CD4-positive, CD25-positive, alpha-beta regulatory T cell (primary cell): ENCODE results near the gene HINT2. TPM values are rescaled to one million over a fixed set of nuclear protein-coding genes. Genes with fewer than 3 reads are reported as not detected.

Source experiments
- ATAC-seq, 2 donors: fragments of 150-1000 bp; cut with Tn5 transposase; one replicate each; pipeline ENCODE4 v1.10.0; 2021; ENCODE audit warnings: low read depth in 2 of 2, moderate number of reproducible peaks in 2 of 2, moderate library complexity in 1 of 2
- DNase-seq, 3 donors: peaks; one replicate each; pipeline versions ENCODE4 v3.0.0 to v3.0.0-alpha.2; 2012 to 2022; ENCODE audit warnings: mixed read lengths in 1 of 3
- H3K27ac ChIP-seq: one replicate; pipeline ENCODE4 v1.7.0; 2013; ENCODE audit warnings: mild to moderate bottlenecking, low read length; ENCODE audit not compliant: insufficient read depth, poor library complexity, severe bottlenecking
- H3K27me3 ChIP-seq: one replicate; pipeline ENCODE4 v1.7.0; 2013; ENCODE audit warnings: low read length; ENCODE audit not compliant: control insufficient read depth, insufficient read depth
- H3K36me3 ChIP-seq: one replicate; pipeline ENCODE4 v1.7.0; 2013; ENCODE audit warnings: mild to moderate bottlenecking, low read length, moderate library complexity; ENCODE audit not compliant: control insufficient read depth, insufficient read depth
- H3K4me1 ChIP-seq: 2 replicates; pipeline ENCODE4 v1.7.0; 2013; ENCODE audit warnings: mild to moderate bottlenecking, low read length; ENCODE audit not compliant: insufficient read depth, control insufficient read depth, poor library complexity, severe bottlenecking
- H3K4me3 ChIP-seq: one replicate; pipeline ENCODE4 v1.7.0; 2013; ENCODE audit warnings: low read depth, mild to moderate bottlenecking, low read length, moderate library complexity
- H3K9me3 ChIP-seq, 2 experiments: 1 replicate in 1 of 2; 2 replicates in 1 of 2; pipeline ENCODE4 v1.7.0; 2013; ENCODE audit warnings: low read length in 2 of 2, mild to moderate bottlenecking in 1 of 2, moderate library complexity in 1 of 2; ENCODE audit not compliant: control insufficient read depth in 2 of 2
- H3K27ac Mint-ChIP-seq, 3 donors: one replicate each; pipeline ENCODE4 v1.8.0; 2020 to 2022; ENCODE audit warnings: mild to moderate bottlenecking in 3 of 3, mixed read lengths in 3 of 3, moderate library complexity in 2 of 3
- H3K27me3 Mint-ChIP-seq: one replicate; pipeline ENCODE4 v1.8.0; 2022; ENCODE audit warnings: mild to moderate bottlenecking, mixed read lengths
- H3K36me3 Mint-ChIP-seq: one replicate; pipeline ENCODE4 v1.8.0; 2020; ENCODE audit warnings: mixed read lengths
- H3K4me1 Mint-ChIP-seq, 4 donors: one replicate each; pipeline ENCODE4 v1.8.0; 2020 to 2022; ENCODE audit warnings: mixed read lengths in 4 of 4, mild to moderate bottlenecking in 1 of 4
- H3K4me3 Mint-ChIP-seq, 4 donors: one replicate each; pipeline ENCODE4 v1.8.0; 2020 to 2022; ENCODE audit warnings: mild to moderate bottlenecking in 4 of 4, mixed read lengths in 4 of 4, moderate library complexity in 3 of 4
- H3K9me3 Mint-ChIP-seq, 7 donors: one replicate each; pipeline ENCODE4 v1.8.0; 2020 to 2022; ENCODE audit warnings: mixed read lengths in 7 of 7, mild to moderate bottlenecking in 3 of 7, moderate library complexity in 2 of 7
- polyA plus RNA-seq, 4 donors: library from polyadenylated mRNA; unstranded; fragments of 300-500 nt; fragmentation: Illumina TruSeq; gene quantifications; one replicate each; pipeline ENCODE4 v1.2.3, GENCODE V29; 2021
- total RNA-seq: library from RNA; stranded (reverse); gene quantifications from one replicate; pipeline ENCODE4 v1.2.3, GENCODE V29; 2022

HINT2 gene
- total RNA-seq (21.7 TPM), polyA plus RNA-seq (100 to 1,000 TPM in 2 of 4 donors, 10 to 100 TPM in 2; 70.5 to 105 (median 90.6) TPM)

DNA sequence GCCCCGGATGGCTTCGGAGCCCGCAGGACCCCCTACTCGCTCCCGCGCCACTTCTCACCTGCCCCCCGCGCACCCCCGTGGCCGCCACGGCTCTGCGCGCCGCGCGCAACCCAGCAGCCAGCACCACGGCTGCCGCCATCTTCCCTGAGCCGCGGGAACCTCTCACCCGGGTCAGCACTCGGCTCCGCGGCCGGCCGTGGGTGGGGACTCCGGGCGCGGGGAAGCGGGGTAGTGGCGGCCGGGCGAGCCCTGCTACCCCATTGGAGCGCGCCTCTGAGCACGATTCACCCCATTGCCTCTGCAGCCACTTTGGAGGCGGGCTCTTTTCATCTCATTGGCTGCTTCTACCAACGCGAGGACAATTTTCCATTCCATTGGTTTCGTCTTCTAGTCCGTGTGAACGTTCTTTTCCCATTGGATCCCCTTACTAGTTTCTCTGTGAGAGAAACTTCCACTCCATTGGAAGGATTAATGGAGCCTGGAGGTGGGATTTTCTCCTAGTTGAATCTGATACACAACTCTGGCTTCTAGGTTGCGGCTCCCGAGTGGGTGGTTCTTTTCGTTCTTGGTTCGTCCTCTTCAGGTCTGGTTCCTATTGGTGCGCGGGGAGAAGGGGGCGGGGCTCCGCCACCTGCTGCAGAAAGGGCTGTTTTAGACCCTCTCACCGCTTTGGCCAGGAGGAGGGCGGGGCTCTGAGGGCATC, at the start of gene HINT2:
Gene HINT2, minus strand, starts transcription at position 202 of the 703 bp plus-strand sequence. Its CDS starts 63 bp downstream, at position 139.
- peak within 1 kb of the TSS; percentile 99 for H3K4me3 ChIP-seq
- peaks cover 11% of the 10 kb centered on the region for H3K27me3 Mint-ChIP-seq
- H3K36me3 Mint-ChIP-seq = peaks cover 2% of the 10 kb centered on the region

DNA sequence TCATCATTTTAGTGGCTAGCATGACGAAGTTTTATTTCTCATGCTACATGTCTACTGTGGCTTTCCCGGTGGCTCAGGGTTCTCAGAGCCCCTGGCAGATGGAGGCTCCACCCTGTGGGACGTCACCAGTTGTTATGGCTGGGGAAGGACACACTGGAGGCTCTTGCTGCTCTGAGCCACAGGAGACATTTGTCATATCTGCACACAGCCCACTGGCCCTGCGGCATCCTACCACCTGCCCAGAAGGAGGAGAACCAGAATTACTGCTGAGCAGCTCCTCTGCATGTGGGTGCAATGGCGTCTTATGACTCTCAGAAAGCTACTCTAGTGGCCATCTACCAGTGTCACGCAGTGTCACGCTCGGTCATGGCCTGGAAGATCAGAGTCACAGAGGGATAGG, 48.7 kb upstream of the HINT2 start:
- Mint-ChIP-seq H3K36me3 (no peaks in the 10 kb centered on the region), H3K27me3 (peaks cover 12% of the 10 kb centered on the region), H3K9me3 (no peaks in the 10 kb centered on the region), H3K4me1 (no peaks in the 10 kb centered on the region), H3K27ac (no peak overlapping the region), H3K4me3 (no peak overlapping the region)
- no peak overlapping the region for H3K4me3 ChIP-seq
- no peaks in the 10 kb centered on the region for H3K36me3 ChIP-seq
- H3K27me3 ChIP-seq = peaks cover 8% of the 10 kb centered on the region
- no peaks in the 10 kb centered on the region for H3K9me3 ChIP-seq
- H3K4me1 ChIP-seq = no peaks in the 10 kb centered on the region
- ATAC-seq (no peak), DNase-seq (no peak)
- H3K27ac ChIP-seq = no peak overlapping the region

More for the DNA sequence above, at the start of gene HINT2:
- Histone ChIP-seq H3K36me3 (no peaks in the 10 kb centered on the region), H3K4me1 (peaks cover 32% of the 10 kb centered on the region), H3K27me3 (peaks cover 3% of the 10 kb centered on the region), H3K9me3 (no peaks in the 10 kb centered on the region), H3K27ac (peak within 1 kb of the TSS; percentile 81)
- DNase-seq (peak; percentile 95 to 99 (median 97)), ATAC-seq (peak; percentile 80)
- Mint-ChIP-seq H3K4me1 (peaks cover 17 to 46% (median 29%) of the 10 kb centered on the region in 4 donors), H3K27ac (peak within 1 kb of the TSS; percentile 87 to 97 (median 95)), H3K9me3 (peaks cover 0 to 2% (median 0%) of the 10 kb centered on the region in 7 donors), H3K4me3 (peak within 1 kb of the TSS; percentile 93 to 97 (median 95))

DNA sequence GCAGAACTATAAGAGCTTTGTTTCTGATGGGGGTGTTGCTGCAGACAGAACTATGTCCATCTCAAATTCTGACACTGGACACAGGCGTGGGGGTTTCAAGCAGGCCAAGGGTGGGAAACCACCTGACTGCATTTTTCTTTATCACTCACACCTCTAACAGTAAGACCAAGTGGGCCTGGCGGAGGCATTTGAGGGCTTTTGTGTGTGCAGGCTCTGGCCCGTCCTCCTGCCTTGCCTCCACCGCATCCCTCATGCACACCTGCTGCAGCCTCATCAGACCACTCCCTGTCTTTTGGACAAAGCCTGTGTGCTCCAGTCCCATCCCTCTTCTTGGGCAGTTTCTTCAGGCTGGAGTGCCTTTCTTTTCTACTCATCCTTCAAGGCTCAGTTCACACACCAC, 47.5 kb upstream of the HINT2 start:
- H3K9me3 ChIP-seq = no peaks in the 10 kb centered on the region
- H3K9me3 Mint-ChIP-seq = no peaks in the 10 kb centered on the region
- no peak for ATAC-seq
- H3K27ac Mint-ChIP-seq = no peak overlapping the region
- peaks cover 0 to 2% (median 0%) of the 10 kb centered on the region in 4 donors for H3K4me1 Mint-ChIP-seq
- no peaks in the 10 kb centered on the region for H3K36me3 ChIP-seq
- DNase-seq = no peak
- peaks cover 12% of the 10 kb centered on the region for H3K27me3 Mint-ChIP-seq
- no peak overlapping the region for H3K4me3 ChIP-seq
- peaks cover 8% of the 10 kb centered on the region for H3K27me3 ChIP-seq
- H3K4me1 ChIP-seq = no peaks in the 10 kb centered on the region
- no peak overlapping the region for H3K4me3 Mint-ChIP-seq
- no peak overlapping the region for H3K27ac ChIP-seq
- H3K36me3 Mint-ChIP-seq = no peaks in the 10 kb centered on the region

DNA sequence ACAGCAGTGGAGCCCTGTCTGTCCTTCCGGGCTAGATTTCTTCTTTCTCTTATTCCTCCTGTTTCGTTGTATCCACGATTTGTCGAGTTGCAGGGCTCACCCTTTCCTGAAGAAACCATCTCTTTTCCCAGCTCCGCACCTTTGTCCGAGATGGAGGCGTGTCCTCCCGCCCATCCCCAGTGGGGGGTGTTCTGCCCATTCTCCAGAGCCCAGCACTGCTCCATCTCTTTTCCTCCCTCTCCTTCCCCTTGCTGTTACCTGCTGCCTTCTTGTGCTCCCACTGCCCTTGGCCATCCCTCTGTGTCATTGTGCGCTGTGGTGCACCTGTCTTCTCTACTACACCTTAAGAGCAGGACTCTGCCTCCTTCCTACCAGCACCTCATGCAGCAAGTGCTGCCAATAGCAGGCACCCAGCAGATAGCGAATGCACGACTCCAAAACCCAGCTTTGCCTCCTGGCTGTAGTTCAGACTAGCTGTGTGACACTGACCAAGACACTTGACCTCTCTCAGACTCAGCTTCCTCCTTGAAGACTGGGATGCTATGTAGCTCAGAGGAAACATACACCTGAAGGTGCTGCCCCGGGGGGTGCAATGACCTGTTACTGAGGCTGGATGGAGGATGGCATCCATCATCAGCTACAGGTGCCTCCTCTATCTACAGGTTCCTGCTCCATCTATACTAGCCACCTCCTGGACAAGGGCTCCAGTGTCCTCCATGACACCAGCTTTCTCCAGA, 46.5 kb upstream of the HINT2 start:
- H3K4me3 ChIP-seq = no peak overlapping the region
- no peak for ATAC-seq
- Mint-ChIP-seq H3K27me3 (peaks cover 12% of the 10 kb centered on the region), H3K27ac (peak overlapping the region in 1 of 3 donors; percentile 47), H3K36me3 (no peaks in the 10 kb centered on the region), H3K9me3 (no peaks in the 10 kb centered on the region), H3K4me1 (peaks cover 0 to 3% (median 0%) of the 10 kb centered on the region in 4 donors), H3K4me3 (no peak overlapping the region)
- H3K36me3 ChIP-seq = no peaks in the 10 kb centered on the region
- peaks cover 8% of the 10 kb centered on the region for H3K27me3 ChIP-seq
- H3K27ac ChIP-seq = no peak overlapping the region
- H3K9me3 ChIP-seq = no peaks in the 10 kb centered on the region
- DNase-seq = no peak
- H3K4me1 ChIP-seq = no peaks in the 10 kb centered on the region

DNA sequence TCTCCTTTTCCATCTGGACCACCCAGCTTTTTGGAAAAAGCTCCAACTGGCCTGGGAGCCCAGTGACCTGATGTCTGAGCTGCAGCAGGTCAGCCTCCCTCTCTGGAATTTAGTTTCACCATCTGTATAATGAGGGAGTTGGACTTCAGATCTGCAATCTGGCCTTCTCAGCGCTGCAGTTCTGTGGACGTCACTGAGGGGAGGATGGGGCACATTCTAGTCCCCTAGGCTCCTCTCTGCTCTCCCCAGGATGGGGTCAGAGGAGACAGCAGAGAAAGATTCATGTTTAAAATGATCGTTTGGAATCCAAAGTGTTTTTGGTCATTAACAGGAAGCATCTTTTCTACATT, 45.1 kb upstream of the HINT2 start:
- H3K27ac ChIP-seq = no peak overlapping the region
- ATAC-seq (no peak), DNase-seq (no peak)
- Mint-ChIP-seq H3K27ac (no peak overlapping the region), H3K9me3 (no peaks in the 10 kb centered on the region), H3K36me3 (no peaks in the 10 kb centered on the region), H3K27me3 (peaks cover 23% of the 10 kb centered on the region), H3K4me3 (no peak overlapping the region), H3K4me1 (peaks cover 0 to 3% (median 0%) of the 10 kb centered on the region in 4 donors)
- no peaks in the 10 kb centered on the region for H3K36me3 ChIP-seq
- no peaks in the 10 kb centered on the region for H3K4me1 ChIP-seq
- H3K9me3 ChIP-seq = no peaks in the 10 kb centered on the region
- H3K4me3 ChIP-seq = no peak overlapping the region
- H3K27me3 ChIP-seq = peaks cover 8% of the 10 kb centered on the region

DNA sequence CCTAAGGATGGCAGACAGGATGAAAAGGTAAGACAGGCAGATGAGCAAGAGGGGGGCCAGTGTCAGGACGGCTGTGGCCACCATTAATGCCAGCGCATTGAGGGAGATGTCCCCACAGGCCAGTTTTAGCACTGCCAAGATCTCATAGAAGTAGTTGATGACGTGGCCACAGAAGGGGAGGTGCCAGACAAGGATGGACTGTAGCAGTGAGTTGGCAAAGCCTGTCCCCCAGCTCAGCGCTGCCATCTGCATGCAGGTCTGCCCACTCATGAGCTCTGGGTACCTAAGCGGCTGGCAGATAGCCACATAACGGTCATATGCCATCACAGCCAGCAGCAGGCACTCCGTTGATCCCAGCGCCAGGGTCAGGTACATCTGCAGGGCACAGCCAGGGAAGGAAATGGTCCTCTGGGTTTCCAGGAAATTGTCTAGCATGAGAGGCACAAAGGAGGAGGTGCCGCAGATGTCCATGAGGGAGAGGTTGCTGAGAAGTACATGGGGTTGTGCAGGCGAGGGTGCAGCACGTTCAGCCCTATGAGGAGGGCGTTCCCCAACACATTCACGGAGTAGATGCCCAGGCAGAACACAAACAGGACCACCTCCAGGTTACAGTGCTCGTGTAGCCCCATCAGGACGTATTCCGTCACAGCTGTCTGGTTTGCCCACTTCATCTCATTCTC, 44.6 kb upstream of the HINT2 start:
- H3K4me3 Mint-ChIP-seq = no peak overlapping the region

DNA sequence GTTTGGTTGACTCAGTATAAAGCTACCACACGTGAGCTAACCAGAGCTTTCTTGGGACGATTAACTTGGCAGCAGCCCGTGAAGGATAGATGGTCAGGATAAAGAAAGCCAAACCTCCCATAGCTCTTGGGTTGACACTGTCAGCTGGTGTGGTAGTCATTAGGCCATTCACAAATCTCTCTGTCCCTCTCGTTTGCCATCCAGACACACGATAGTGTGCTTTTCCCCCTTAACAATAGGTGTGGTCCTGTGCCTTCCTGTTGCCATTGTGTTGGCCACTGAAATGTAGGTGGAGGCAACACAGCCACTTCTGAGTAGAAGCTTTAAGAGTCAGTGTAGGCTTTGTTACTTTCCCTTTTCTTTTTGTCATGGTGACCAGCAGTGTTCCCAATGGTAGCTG, 43.6 kb upstream of the HINT2 start:
- no peaks in the 10 kb centered on the region for H3K9me3 Mint-ChIP-seq
- no peaks in the 10 kb centered on the region for H3K36me3 ChIP-seq
- H3K4me1 ChIP-seq = no peaks in the 10 kb centered on the region
- no peak overlapping the region for H3K27ac Mint-ChIP-seq
- H3K27ac ChIP-seq = no peak overlapping the region
- no peak for ATAC-seq
- peaks cover 0 to 3% (median 0%) of the 10 kb centered on the region in 4 donors for H3K4me1 Mint-ChIP-seq
- H3K27me3 ChIP-seq = peaks cover 5% of the 10 kb centered on the region
- no peak overlapping the region for H3K4me3 ChIP-seq
- peaks cover 18% of the 10 kb centered on the region for H3K27me3 Mint-ChIP-seq
- no peaks in the 10 kb centered on the region for H3K9me3 ChIP-seq
- H3K36me3 Mint-ChIP-seq = no peaks in the 10 kb centered on the region
- no peak for DNase-seq
- H3K4me3 Mint-ChIP-seq = no peak overlapping the region

More for the DNA sequence above, 44.6 kb upstream of the HINT2 start:
- DNase-seq = peak in 1 of 3 donors; percentile 13
- Histone ChIP-seq H3K36me3 (no peaks in the 10 kb centered on the region), H3K27ac (no peak overlapping the region), H3K4me1 (no peaks in the 10 kb centered on the region), H3K9me3 (no peaks in the 10 kb centered on the region), H3K4me3 (no peak overlapping the region), H3K27me3 (peaks cover 8% of the 10 kb centered on the region)
- ATAC-seq = no peak
- Mint-ChIP-seq H3K4me1 (peaks cover 0 to 3% (median 0%) of the 10 kb centered on the region in 4 donors), H3K36me3 (no peaks in the 10 kb centered on the region), H3K9me3 (no peaks in the 10 kb centered on the region), H3K27ac (no peak overlapping the region), H3K27me3 (peaks cover 23% of the 10 kb centered on the region)
